GM21526 (cell line): ENCODE measurements around the gene BCL2L12.

Experiments
- ATAC-seq: cut with Tn5 transposase; IDR thresholded peaks from one replicate; pipeline ENCODE4 v1.9.1; 2021; ENCODE audit warnings: moderate library complexity; ENCODE audit not compliant: unreplicated experiment, low FRiP score

BCL2L12 gene

GRCh38 chr19:49682274-49682673 is 16.5 kb downstream of the BCL2L12 start:
- no peak for ATAC-seq

DNA sequence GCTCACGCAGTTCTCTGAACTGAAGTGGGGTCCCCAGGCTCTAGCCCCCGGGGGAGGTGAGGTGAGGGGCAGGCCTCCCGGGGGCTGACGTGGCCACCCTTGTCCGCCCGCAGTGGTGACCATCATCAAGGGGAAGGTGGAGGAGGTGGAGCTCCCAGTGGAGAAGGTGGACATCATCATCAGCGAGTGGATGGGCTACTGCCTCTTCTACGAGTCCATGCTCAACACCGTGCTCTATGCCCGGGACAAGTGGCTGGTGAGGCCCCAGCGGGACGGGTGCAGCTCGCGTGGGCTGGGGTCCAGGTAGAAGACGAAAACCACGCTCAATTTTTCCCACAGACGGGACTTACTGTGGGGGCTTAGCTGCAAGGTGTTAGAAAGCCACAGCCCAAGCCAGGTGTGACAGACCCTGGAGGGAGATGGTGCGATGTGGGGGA is 18.1 kb downstream of the BCL2L12 start:
- no peak for ATAC-seq

- ATAC-seq = no peak
Observed at GRCh38 chr19:49684251-49684982, 18.7 kb downstream of the BCL2L12 start.

DNA sequence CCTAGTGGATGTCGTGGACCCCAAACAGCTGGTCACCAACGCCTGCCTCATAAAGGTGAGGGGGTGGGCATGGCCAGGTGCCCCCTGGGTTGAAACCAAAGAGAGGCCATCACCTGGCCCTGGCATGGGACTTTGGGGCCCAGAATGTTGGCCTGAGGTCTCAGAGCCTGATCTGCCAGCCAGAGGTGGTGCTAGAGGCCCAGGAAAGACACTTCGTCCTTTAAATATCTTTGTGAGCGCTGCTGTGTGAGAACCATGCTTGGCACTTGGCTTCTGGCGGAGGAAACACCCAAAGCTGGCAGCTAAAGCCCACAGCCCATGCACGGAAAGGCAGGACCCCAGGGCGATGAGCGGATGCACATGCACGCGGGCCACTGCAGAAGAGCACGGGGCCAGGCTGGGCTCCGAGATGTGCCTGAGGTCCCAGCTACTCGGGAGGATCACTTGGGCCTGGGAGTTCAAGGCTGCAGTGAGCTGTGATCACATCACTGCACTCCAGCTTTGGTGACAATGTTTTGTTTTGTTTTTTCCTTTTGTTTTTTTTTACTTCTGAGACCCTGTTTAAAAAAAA is 19.3 kb downstream of the BCL2L12 start:
- ATAC-seq = no peak

DNA sequence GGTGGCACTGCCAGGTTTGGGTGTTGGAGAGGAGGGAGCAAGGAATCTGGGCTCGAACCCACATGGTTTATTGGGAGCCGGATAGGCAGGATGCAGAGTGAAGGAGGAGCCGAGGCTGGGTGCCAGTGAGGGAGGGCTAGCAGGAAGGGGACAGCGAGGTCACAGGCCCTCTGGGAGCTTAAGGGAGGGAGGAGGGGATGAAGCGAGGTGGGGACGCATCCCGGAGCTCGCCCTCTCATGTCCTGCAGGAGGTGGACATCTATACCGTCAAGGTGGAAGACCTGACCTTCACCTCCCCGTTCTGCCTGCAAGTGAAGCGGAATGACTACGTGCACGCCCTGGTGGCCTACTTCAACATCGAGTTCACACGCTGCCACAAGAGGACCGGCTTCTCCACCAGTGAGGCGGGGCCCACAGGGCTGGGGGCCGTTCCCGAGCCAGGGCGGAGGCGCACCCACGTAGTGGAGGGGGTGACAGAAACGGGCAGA is 20.2 kb downstream of the BCL2L12 start:
- no peak for ATAC-seq

DNA sequence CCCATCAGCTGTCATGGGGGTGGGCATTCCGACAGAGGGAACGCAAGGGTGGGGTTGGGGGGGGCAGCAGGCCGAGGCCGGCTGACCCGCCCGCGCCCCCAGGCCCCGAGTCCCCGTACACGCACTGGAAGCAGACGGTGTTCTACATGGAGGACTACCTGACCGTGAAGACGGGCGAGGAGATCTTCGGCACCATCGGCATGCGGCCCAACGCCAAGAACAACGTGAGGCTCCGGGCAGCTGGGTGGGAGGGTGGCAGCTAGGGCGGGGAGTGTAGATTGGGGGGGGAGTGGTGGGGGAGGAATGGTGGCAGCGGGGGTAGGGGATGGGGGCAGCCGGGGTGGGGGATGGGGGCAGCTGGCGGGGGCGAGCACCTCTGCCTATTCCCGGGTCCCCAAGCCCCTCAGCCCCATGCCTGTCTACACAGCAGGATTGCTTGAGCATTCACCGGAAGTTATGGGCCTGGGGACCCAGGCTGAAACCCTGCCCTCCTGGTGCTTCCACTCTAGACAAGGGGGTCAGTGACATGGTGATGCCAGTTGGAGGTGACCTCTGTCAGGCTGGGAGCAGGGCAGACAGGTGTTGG is 20.9 kb downstream of the BCL2L12 start:
- no peak for ATAC-seq

GRCh38 chr19:49687150-49687549 is 21.4 kb downstream of the BCL2L12 start:
- ATAC-seq = no peak

GRCh38 chr19:49687566-49688316 is 22.0 kb downstream of the BCL2L12 start:
- ATAC-seq = no peak

- no peak for ATAC-seq
Observed at GRCh38 chr19:49688531-49689132, 22.9 kb downstream of the BCL2L12 start.

GRCh38 chr19:49689133-49690078 is 23.7 kb downstream of the BCL2L12 start, which contains the start of gene ADM5:
ADM5 (plus strand) TSS chr19:49689594; CDS start chr19:49689838, 244 bp downstream.
- no peak for ATAC-seq

GRCh38 chr19:49690079-49690655 is 24.4 kb downstream of the BCL2L12 start:
- ATAC-seq = no peak

DNA sequence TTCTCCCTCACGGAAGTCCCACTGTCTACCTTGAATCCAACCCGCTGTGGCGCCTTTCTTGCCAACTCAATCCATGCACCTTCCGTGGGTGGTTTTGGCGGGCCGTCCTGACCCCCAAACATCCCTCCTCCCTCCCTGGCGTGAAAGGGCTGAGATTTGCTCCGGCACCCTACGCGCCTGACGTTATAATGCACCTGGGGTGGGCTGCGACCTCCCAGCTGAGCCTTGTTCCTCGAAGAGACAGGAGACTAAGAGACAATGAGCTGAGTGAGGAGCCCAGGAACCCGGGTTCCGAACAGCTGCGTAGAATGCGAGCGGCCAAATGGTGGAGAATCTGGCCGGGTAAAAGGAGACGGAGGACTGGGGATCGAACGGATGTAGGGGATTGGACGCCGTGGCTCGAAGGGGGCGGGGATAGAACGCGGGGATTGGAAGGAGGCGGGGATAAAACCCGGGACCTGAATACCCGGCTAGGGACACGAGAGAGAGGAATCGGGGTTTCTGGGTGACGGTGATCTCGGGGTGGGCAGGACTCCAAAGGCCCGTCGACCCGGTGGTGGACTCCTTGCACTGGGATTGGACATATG is 25.0 kb downstream of the BCL2L12 start, which contains the start of gene CPT1C:
Gene CPT1C (plus strand): TSS at position 461 of the 587 bp plus-strand sequence. CDS start 1,137 bp downstream, outside the sequence.
- no peak for ATAC-seq

- ATAC-seq = no peak
Observed at GRCh38 chr19:49691243-49692146, 25.8 kb downstream of the BCL2L12 start.

DNA sequence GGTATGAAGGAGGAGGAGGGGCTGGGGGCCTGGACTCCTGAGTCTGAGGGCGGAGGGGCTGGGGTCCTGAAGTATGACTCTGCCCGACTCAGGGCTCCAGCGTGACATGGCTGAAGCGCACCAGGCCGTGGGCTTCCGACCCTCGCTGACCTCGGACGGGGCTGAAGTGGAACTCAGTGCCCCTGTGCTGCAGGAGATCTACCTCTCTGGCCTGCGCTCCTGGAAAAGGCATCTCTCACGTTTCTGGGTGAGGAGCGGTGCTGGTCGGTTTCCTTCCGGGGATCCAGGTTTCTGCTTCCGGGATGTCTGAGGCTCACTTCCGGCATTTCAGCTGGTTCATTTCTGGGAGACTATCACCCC is 26.4 kb downstream of the BCL2L12 start:
- no peak for ATAC-seq

- no peak for ATAC-seq
Observed at GRCh38 chr19:49696115-49696514, 30.4 kb downstream of the BCL2L12 start.

DNA sequence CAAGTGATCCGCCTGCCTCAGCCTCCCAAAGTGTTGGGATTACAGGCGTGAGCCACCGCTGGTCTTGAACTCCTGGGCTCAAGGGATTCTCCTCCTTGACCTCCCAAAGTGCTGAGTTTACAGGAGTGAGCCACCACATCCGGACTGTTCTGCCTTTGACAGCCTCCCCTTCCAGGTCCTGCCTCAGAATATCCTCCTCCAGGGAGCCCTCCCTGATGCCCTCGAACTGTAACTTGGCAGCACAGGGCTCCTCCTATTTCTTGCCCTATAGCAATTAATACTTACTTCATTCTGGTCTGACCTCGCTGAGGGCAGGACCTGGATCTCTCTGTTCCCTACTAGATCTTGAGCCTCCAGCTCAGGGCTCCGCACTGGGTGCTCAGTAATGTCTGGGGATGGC is 31.1 kb downstream of the BCL2L12 start:
- no peak for ATAC-seq

- ATAC-seq = no peak
Observed at GRCh38 chr19:49699364-49699763, 33.6 kb downstream of the BCL2L12 start.

DNA sequence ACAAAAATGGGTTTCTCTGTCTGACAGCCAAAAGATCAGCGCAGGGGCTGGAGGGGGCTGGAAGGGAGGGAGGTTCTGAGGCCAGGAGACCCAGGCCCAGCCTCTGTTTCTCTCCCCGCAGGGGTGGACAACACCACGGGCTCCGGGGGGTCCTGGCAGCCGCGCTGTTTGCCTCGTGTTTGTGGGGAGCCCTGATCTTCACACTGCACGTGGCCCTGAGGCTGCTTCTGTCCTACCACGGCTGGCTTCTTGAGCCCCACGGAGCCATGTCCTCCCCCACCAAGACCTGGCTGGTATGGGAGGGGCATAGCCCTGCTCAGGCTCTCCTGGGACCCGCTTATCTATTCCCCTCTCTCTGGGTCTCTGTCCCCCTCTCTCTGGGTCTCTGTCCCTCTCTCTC is 34.8 kb downstream of the BCL2L12 start:
- no peak for ATAC-seq
